Stimulated activated CD8-positive, alpha-beta memory T cell treated with anti-CD3 and anti-CD28 coated beads, Interleukin-4, amount 100 ng/mL, for 4 hours (primary cell): Measurements from ENCODE around the gene DCC.

ENCODE experiments used
- DNase-seq, 2 donors: peaks; one replicate each; pipeline ENCODE4 v3.0.0-alpha.2; 2020; ENCODE audit warnings: low read depth in 2 of 2, low spot score in 1 of 2

Gene DCC

DNA sequence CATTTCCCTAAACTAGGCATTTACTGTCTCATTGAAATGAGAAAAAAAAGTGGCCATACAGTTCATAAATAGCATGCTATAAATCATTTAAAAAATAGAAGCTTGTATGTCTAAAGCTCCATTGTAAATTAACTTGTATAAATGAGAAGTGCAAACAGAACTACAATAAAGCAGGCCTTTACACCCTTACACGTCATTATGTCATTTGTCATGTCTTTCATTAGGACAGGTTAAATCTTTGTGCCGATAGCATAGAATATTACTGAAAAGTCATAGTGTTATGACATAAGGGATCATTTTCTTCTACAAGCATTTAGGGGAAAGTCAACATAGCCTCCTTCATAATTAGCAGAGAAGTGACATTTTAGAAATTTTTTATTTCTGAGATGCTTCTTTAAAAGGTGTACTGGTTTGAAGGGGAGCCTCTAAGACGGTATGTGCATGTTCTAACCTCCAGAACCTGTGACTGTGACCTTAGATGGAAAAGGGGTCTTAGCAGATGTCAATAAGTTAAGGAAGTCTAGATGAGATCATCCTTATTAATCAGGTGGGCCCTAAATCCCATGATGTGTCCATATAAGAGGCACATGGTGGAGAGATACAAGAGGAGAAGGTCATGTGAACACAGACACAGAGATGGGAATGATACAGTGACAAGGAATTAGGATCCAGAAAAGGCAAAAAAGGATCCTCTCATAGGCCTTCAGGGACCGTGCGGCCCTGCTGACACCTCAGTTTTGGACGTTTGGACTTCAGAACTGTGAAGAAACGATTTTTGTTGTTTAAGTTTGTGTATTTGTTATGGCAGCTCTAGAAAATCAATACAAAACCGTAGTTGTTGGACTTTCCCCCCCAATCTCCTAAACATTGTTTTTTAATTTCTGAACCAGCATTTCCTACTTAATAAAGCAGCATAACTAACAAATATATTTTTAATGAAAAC is 1020.8 kb downstream of the DCC start:
- no peak for DNase-seq

DNA sequence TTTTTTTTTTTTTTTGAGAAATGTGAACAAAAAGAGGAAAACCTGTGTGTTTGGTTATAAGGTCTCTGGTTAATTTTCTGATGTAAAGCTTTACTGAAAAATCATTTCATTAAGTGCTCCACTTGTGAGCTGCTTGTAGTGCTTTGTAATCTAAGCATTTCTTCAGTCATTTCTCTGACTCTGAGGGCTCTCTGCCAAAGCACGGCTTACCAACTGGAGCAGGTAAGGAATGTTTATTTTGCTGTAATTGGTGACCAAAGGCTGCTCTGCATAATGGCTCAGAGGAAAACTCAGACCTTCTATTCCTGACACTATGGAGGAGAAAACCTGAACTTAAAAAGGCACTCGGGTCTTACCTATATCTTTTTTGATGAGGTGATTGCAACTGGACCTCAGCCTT is 1035.6 kb downstream of the DCC start:
- no peak for DNase-seq

DNA sequence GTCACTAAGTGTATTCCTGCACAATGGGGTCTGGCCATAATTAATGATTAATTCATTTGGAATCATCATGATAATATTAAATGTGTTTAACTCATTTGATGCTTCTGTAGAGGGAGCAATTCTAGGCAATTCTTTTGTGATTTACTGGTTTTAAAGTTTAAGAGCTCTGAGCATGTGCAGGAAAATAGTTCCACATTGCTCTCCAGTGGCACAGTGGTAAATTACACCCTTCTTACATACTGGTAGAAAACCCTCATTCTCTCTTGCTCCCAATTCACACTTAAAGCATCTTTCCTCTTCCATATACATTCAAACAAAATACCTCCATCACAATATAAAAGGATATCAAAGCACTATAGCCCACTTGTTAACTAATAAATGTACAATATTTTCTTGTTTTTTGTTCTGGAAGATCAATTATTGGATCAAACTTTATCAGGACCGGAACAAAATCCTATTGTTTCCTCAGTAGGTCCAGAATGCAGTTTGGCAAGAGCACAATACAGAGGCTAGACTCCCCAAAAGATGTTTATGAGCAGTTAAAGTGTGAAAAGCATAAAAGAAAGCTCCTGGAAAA is 1040.2 kb downstream of the DCC start:
- no peak for DNase-seq

DNA sequence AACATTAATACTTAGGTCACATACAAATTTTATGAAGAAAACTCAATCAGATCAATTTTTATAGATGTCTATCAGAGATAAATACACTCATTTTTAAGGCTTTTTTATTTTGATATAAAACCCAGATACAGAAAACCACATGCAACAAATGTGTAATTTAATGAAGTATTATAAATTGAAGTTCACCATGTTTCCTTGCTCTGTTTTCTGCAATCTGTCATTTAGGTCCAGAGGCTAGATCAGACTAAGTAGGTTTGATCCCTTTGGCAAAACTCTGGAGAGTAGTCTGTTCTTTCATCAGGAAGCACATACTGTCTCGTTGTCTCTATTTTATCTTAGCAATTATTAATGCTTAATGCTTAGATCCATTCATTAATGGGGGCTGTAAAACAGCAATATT is 1042.9 kb downstream of the DCC start:
- no peak for DNase-seq

DNA sequence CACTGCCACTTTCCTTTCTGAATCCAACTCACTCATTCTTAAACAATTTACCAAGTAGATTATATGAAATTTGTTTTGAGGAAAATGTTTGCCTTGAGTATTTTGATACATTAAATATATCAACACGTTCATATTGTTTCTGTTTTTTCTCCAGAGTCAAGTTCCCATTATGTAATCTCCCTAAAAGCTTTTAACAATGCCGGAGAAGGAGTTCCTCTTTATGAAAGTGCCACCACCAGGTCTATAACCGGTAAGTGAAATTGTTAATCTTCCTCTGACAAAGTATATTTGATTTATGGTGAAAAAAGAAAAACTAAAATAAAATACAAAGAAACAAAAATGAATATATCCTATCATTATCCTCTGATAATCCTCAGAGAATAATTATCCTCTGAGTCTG is 1045.9 kb downstream of the DCC start:
- DNase-seq = no peak

GRCh38 chr18:53387581-53387980 is 1047.6 kb downstream of the DCC start:
- no peak for DNase-seq

DNA sequence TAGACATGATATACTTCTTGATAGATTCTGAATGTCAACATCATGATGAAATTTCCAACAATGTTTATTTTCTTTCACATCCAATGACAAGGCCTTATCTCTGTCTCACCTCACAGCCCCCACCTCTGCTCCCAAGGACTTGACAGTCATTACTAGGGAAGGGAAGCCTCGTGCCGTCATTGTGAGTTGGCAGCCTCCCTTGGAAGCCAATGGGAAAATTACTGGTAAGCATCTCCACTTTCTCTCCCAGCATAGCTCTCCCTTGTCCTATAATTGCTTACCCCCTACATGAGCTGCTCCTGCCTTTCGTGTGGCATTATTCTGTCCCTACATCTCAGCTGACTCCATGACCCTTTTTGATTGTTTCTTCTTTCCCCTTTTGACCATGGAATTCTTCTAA is 1062.7 kb downstream of the DCC start:
- no peak for DNase-seq

DNA sequence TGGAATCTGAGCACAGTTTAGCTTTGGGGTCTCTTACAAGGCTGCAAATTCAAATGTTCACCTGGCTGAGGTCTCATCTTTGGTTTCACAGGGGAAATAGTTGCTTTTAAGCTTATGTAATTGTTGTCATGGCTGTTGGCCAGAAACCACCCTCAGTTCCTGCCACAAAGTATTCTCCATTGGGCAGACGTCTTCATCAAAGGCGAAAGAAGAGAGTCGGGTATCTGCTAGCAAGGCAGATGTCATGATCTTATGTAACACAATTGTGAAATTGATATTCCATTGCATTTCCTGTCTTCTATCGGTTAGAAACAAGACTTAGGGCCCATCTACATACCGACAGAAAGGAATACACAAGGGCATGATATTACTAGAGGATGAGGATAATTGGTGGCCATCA is 1068.3 kb downstream of the DCC start:
- no peak for DNase-seq

DNA sequence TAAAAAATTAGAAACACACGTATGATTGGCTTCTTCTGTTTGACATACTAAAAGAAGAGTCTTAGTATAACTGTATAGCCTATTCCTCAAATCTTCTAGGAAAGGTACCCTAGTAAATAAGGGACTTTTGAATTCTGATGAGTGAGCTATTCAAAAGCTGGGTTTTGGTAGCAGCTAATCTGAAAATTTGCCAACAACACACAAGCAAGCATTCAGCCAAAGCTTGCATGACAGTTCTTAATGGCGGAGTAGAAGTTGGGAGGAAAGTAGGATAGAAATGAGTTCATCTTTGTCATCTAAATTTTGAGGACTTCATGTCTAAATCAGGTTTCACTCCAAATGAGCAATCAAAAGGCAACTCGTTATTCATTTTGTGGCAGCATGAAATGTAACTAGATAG is 1071.5 kb downstream of the DCC start:
- no peak for DNase-seq

GRCh38 chr18:53417003-53417402 is 1077.0 kb downstream of the DCC start:
- DNase-seq = no peak

DNA sequence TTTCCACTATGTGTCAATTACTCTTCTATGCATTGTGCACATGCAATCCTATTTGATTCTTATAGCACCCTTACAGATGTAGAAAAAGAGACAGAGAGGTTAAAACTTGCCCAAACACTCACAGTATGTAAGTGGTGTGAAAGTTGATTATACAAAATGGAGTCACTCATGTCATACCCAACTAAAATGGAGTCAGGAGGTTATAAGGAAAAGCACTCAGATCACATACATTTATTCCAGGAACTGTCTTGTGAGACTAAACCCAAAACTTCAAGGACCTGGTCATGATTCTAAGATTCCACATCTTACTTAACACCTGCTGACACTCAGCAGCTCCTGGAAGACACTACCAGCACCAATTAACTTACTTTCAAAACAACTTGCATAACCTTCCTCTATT is 1081.9 kb downstream of the DCC start:
- no peak for DNase-seq

GRCh38 chr18:53422896-53423295 is 1082.9 kb downstream of the DCC start:
- no peak for DNase-seq

- no peak for DNase-seq
These were observed 1086.7 kb downstream of the DCC start for GRCh38 chr18:53426666-53427184.

GRCh38 chr18:53441761-53442414 is 1101.9 kb downstream of the DCC start:
- no peak for DNase-seq

GRCh38 chr18:53442415-53442783 is 1102.4 kb downstream of the DCC start:
- DNase-seq = no peak

- no peak for DNase-seq
These were observed 1103.3 kb downstream of the DCC start for GRCh38 chr18:53443336-53443735.

DNA sequence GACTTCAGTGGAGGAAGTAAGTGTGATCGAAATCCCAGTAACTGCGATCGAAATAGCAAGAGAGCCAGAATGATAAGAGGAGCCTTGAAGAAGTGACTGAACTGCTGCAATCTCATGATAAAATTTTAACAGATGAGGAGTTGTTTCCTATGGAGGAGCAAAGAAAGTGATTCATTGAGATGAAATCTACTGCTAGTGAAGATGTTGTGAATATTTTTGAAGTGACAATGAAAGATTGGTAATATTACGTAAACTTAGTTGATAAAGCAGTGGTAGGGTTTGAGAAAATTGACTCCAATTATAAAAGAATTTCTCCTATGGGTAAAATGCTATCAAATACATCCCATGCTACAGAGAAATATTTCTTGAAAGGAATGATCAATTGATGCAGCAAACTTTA is 1103.8 kb downstream of the DCC start:
- DNase-seq = no peak

- no peak for DNase-seq
These were observed 1111.9 kb downstream of the DCC start for GRCh38 chr18:53451902-53452301.

- DNase-seq = no peak
These were observed 1117.1 kb downstream of the DCC start for GRCh38 chr18:53457068-53457467.

DNA sequence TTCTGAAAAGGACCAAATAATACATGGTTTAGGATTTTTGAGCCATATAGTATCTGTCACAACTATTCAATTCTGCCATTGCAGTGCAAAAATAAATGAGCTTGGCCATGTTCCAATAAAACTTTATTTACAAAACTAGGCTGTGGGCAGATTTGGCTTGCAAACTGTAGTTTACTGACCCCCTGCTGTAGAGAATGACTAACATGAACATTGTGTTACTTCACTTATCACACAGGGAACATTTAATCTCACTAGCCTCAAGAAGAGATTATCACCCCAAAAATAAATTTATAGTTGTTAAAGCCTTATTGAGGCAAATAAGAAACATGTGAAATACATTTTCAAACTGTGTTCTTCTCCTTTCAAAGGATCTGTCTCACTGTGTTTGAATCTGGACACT is 1118.3 kb downstream of the DCC start:
- DNase-seq = no peak

DNA sequence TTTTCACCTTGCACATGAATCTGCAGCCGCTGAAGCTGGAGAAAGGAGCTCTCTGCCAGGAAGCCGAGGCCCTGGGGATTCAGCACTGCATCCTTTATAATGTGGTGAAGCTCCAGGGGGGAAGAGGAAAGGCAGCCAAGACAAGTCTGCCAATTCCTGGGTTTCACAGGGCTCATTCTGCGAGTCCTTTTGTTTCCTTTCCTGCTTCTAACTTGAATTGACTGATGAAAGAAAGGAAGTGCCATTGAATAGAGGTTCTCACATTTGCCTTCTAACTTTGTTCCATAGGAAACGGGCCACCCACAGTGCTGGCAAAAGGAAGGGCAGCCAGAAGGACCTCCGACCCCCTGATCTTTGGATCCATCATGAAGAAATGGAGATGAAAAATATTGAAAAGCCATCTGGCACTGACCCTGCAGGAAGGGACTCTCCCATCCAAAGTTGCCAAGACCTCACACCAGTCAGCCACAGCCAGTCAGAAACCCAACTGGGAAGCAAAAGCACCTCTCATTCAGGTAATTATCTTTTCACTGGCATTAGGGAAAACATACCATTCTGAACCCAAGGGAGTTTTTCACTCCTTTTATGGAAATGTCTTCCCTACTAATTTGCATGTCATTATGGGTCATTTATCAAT is 1119.1 kb downstream of the DCC start:
- no peak for DNase-seq

DNA sequence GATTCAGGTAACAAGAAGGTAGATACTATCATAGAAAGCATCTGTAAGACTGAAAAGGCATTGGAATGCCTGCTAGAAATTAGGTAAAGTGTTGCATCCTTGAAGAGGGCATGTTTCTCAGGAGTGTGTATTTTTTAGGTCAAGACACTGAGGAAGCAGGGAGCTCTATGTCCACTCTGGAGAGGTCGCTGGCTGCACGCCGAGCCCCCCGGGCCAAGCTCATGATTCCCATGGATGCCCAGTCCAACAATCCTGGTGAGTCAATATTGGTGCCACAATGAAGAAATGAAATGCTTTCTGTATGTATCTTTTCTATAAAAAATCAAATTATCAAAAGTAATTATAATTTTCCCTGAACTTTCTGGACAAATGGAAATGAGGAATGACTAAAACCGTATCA is 1127.8 kb downstream of the DCC start:
- DNase-seq = no peak
